ENCODE results near the gene EVI5.

GRCh38 chr1:92826792-92827191 is 41.9 kb upstream of the EVI5 start:
- TF ChIP-seq CTCF (conservative IDR thresholded peaks at IDR 0.05 in 1 of 2, IDR thresholded peaks at IDR 0.05 in 1 of 2; ENCODE audit: extremely low read depth in 1 of 2, insufficient read depth in 1 of 2, low read depth in 1 of 2, low read length in 2 of 2) (no peak), EZH2 (IDR thresholded peaks at IDR 0.05; ENCODE audit: borderline replicate concordance, low read length) (no peak)
